ENCODE measurements around the gene HOXB4.

DNA sequence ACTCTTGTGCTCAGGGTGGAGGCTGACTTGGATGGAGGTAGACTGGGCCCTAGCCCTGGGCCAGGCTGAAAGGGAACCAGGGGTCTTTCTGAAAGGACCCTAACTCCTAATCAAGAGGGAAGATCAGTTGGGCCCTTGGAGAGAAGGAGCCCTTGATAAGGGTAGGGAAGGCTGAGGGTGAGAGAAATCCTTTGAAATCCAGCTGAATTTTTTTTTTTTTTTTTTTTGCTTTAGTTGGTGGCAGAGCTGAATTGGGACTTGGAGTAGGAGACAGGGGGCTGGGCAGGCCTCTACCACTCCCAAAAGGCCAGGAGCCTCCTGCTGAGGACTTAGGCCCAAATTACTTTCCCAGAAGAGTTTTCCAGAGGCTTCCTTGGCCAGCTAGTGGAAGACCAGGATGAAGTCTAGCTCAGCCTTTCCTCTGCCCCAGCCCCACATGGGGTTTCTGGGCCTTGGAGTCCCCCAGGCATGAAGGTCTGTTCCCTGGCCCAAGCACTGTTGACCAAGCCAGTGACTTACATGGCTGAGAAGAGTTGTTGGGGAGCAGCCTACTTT lies 12.5 kb upstream of the HOXB4 start:
- TF ChIP-seq, protein P1, sequence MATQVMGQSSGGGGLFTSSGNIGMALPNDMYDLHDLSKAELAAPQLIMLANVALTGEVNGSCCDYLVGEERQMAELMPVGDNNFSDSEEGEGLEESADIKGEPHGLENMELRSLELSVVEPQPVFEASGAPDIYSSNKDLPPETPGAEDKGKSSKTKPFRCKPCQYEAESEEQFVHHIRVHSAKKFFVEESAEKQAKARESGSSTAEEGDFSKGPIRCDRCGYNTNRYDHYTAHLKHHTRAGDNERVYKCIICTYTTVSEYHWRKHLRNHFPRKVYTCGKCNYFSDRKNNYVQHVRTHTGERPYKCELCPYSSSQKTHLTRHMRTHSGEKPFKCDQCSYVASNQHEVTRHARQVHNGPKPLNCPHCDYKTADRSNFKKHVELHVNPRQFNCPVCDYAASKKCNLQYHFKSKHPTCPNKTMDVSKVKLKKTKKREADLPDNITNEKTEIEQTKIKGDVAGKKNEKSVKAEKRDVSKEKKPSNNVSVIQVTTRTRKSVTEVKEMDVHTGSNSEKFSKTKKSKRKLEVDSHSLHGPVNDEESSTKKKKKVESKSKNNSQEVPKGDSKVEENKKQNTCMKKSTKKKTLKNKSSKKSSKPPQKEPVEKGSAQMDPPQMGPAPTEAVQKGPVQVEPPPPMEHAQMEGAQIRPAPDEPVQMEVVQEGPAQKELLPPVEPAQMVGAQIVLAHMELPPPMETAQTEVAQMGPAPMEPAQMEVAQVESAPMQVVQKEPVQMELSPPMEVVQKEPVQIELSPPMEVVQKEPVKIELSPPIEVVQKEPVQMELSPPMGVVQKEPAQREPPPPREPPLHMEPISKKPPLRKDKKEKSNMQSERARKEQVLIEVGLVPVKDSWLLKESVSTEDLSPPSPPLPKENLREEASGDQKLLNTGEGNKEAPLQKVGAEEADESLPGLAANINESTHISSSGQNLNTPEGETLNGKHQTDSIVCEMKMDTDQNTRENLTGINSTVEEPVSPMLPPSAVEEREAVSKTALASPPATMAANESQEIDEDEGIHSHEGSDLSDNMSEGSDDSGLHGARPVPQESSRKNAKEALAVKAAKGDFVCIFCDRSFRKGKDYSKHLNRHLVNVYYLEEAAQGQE (IDR thresholded peaks at IDR 0.05; ENCODE audit: insufficient read depth in 1 of 2, low read depth in 2 of 2, low read length in 2 of 2), result no peak
- TF ChIP-seq POLR2AphosphoS5 (IDR thresholded peaks at IDR 0.05; ENCODE audit: low read depth, low read length) (no peak), SIN3A (IDR thresholded peaks at IDR 0.05; ENCODE audit: borderline replicate concordance, insufficient read depth, low read length) (no peak)
